Measurements from ENCODE around the gene MAP4K2. TPM values are rescaled to one million over a fixed set of nuclear protein-coding genes. Genes with fewer than 3 reads are reported as not detected.

MAP4K2 gene
- total and polyA plus RNA-seq, 2 of the 8 experiments (the other 6 are each of a cell fraction or from before 2014, with no cell fraction given) = 20.1 to 20.7 TPM

- TF ChIP-seq CHD7 (IDR thresholded peaks at IDR 0.05; ENCODE audit: insufficient replicate concordance, low read length) = no peak
- TF ChIP-seq TCF12 (IDR thresholded peaks at IDR 0.05; ENCODE audit: low read depth, low read length) = no peak
- no peak for TF ChIP-seq BCL11A (IDR thresholded peaks at IDR 0.05; ENCODE audit: low read depth in 2 of 2, low read length in 2 of 2)
- no peak for TF ChIP-seq ASH2L (IDR thresholded peaks at IDR 0.05; ENCODE audit: low read length)
- TF ChIP-seq SUZ12 (IDR thresholded peaks at IDR 0.05; ENCODE audit: low read length) = no peak
- TF ChIP-seq CREB1 (IDR thresholded peaks at IDR 0.05) = 0 out of 2 replicates have a peak, but pooled peaks have one; percentile 21
- TF ChIP-seq ATF3 (IDR thresholded peaks at IDR 0.05; ENCODE audit: insufficient read depth, low read depth, low read length) = no peak
- TF ChIP-seq SIX5 (IDR thresholded peaks at IDR 0.05; ENCODE audit: low read depth, low read length) = no peak
- TF ChIP-seq CBX5 (IDR thresholded peaks at IDR 0.05; ENCODE audit: low read depth, low read length) = no peak
Observed at GRCh38 chr11:64759722-64760719, 43.0 kb downstream of the MAP4K2 start, which contains the start of gene PYGM (continued).

All from H1 (cell line).